ENCODE measurements around the gene RASGEF1C.

GRCh38 chr5:180078348-180078747 is 130.7 kb downstream of the RASGEF1C start:
- TF ChIP-seq, protein P1, sequence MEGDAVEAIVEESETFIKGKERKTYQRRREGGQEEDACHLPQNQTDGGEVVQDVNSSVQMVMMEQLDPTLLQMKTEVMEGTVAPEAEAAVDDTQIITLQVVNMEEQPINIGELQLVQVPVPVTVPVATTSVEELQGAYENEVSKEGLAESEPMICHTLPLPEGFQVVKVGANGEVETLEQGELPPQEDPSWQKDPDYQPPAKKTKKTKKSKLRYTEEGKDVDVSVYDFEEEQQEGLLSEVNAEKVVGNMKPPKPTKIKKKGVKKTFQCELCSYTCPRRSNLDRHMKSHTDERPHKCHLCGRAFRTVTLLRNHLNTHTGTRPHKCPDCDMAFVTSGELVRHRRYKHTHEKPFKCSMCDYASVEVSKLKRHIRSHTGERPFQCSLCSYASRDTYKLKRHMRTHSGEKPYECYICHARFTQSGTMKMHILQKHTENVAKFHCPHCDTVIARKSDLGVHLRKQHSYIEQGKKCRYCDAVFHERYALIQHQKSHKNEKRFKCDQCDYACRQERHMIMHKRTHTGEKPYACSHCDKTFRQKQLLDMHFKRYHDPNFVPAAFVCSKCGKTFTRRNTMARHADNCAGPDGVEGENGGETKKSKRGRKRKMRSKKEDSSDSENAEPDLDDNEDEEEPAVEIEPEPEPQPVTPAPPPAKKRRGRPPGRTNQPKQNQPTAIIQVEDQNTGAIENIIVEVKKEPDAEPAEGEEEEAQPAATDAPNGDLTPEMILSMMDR (IDR thresholded peaks at IDR 0.05): no peak
- TF ChIP-seq EP300 (IDR thresholded peaks at IDR 0.05): no peak
